Measurements from ENCODE around the gene RIPPLY3.

- no peak for TF ChIP-seq HDGF (IDR thresholded peaks at IDR 0.05; ENCODE audit: borderline replicate concordance)
- TF ChIP-seq CTBP1 (IDR thresholded peaks at IDR 0.05; ENCODE audit: borderline replicate concordance), result no peak
- TF ChIP-seq SUZ12 (IDR thresholded peaks at IDR 0.05), result no peak
- TF ChIP-seq ARNT (IDR thresholded peaks at IDR 0.05), result no peak
- TF ChIP-seq SP1 (IDR thresholded peaks at IDR 0.05), result no peak
- TF ChIP-seq FOXM1 (IDR thresholded peaks at IDR 0.05; ENCODE audit: borderline replicate concordance), result no peak
- TF ChIP-seq BHLHE40 (IDR thresholded peaks at IDR 0.05; ENCODE audit: borderline replicate concordance), result no peak
- TF ChIP-seq ELF4 (IDR thresholded peaks at IDR 0.05), result no peak
- no peak for TF ChIP-seq FOXA1 (IDR thresholded peaks at IDR 0.05)
- TF ChIP-seq NFRKB (IDR thresholded peaks at IDR 0.05), result no peak
- no peak for TF ChIP-seq PKNOX1 (IDR thresholded peaks at IDR 0.05)
Observed at GRCh38 chr21:37059181-37059580, 52.7 kb downstream of the RIPPLY3 start.
